SH-SY5Y (cell line): ENCODE data around the gene ENTPD8.

Experiments
- GATA2 ChIP-seq: IDR thresholded peaks from 2 replicates; pipeline ENCODE4 v1.6.1; 2011; ENCODE audit warnings: mild to moderate bottlenecking, low read depth, low read length
- GATA3 ChIP-seq: IDR thresholded peaks from 2 replicates; pipeline ENCODE4 v1.6.1; 2011; ENCODE audit warnings: low read depth, mild to moderate bottlenecking, low read length, moderate library complexity

DNA sequence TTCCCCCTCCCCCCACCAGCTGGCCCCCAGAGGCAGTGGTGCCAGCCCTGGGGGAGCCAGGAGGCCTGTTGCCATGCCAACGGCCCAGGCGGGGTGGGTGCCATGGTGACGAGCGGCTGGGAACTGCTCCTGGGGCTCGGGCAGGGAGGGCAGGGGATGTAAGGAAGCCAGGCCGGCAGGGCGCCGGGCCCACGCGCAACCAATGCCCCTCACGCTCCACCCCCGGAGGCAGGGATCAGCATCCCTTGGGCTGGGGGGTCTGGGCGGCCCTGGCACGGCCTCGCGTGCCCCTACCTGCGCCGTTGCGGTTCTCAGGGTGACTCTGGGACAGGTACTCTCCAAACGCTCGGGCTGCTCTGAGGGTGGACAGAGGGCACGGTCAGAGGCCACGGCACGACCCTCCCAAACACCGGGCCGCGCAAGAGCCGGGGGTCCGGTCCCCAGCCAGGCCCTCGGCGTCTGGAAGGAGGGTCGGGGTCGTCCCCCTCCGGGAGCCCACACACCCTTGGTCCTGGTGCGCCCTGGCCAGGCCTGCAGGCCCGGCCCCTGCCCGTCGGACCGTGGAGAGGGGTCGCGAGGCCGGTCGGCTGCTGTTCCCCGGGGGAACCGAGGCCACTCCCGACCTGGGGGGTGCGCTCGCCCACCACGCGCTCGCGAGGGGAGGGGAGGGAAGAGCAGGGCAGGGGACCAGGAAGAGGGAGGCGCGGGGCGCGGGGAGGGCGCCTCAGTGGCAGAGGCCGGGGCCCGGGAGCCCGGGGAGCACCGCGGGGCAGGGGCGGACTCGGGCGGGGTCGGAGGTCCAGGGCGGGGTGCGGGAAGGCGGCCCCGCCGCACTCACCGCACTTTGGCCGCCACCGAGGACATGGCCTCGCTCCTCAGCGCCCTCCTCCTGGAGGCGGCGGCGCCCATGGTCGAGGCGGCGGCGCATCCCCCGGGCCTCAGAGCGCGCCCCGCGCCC lies 17.3 kb upstream of the ENTPD8 start:
- no peak for TF ChIP-seq GATA2
- TF ChIP-seq GATA3: no peak
